GF-D8 (cell line): ENCODE results near the gene LRMDA.
A peak's percentile ranks its signal among the peaks of the same experiment; 100 is the strongest.

ENCODE experiments used
- DNase-seq: peaks from one replicate; lab custom pipeline; 2025; lab: John Stamatoyannopoulos, UW

Gene LRMDA

GRCh38 chr10:75924309-75924902, 493.0 kb downstream of the LRMDA start:
- DNase-seq, result no peak

GRCh38 chr10:75925999-75926398, 494.6 kb downstream of the LRMDA start:
- no peak for DNase-seq

- DNase-seq, result no peak
Measured at GRCh38 chr10:75926763-75927162, 495.3 kb downstream of the LRMDA start.

DNA sequence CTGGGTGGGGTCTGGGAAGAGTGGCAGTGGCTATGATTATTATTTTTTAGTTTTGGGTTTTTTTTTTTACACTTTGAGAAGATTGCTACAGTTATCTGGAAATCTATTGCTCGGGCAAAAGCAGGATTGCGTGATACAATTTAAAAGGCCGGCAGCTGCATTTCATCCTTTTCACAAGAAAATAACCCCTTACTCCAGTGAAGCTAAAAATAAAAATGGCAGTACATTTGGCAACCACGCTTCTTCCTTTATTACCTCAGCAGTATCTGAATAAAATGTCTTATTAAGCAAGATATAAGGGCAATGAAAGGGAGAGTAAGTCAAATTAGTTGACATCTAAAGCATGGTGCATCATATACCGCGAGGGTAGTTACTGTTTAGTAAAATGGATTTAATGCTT, 496.8 kb downstream of the LRMDA start:
- no peak for DNase-seq

- no peak for DNase-seq
Measured at GRCh38 chr10:75929630-75930161, 498.3 kb downstream of the LRMDA start.

GRCh38 chr10:75932921-75933320, 501.5 kb downstream of the LRMDA start:
- DNase-seq, result peak; percentile 33

DNA sequence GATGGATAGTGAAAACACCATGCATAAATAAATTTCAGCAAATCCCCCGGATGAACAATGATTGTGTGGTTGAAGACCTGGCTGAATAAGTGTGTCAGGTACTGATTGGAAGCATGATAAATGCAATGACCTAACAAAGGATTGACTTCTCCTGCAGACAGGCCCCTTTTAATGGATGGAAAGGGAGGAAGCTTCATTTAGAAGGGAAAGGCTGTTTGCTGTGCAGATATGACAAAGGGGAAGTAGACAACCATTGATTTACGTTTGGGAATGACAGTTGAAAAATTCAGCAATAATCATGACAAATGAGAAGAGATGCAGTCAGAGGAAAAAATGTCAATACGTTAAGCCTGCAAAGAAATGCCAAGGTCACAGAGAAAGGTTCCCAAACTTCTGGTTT, 503.8 kb downstream of the LRMDA start:
- no peak for DNase-seq

DNA sequence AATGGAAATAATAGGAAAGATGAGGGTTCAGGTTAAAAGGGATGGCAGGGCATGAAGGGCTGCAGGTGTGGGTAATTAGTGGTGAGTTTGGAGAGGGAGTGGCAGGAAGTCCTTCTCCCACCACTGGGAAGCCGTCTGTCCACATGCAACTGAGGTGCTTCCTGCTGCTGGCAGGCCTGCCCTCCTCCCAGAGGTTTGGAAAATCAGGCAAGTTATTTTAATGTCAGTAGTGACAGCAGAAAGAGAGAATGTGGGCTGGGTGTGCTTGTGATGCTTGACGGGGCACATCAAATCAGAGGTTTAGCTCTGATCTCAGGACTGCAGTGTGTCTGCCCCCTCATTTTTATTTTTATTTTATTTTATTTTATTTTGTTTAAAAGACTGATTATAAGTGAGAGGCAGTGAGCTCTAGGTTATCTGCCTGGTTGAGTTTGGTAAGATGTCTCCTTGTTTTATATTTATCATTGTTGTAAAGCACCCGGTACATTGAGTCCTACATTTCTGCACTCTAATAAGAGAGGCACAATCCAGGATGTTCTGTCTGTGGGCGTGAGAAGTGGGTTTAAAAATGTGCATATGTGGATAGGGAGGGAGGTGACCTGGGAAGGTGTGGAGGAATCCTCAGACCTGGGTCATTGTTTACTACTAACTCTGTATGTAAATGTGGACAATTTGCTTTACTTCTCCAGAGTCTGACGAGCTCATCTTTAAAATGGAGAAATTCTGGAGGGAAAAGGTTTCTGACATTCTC, 504.4 kb downstream of the LRMDA start:
- DNase-seq, result no peak

- no peak for DNase-seq
Measured at GRCh38 chr10:75936841-75937240, 505.4 kb downstream of the LRMDA start.

DNA sequence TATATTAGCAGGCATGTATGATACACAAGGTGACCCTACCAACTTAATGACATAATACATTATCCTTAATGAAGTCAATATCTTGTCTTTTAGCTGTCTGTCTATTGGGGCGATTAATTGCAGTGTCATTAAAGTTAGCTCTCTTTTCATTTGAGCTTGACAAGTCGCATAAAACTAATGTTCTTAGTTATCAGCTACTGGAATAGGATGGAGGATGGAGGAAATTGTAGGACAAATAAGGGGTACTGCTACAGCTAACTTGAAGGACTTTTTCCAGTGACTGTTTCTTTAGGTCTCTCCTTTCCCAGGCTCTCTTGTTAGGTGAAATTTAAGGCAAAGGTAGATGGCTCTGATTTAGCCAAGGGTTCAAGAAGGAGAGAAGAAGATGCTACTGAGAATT, 506.4 kb downstream of the LRMDA start:
- DNase-seq, result no peak

- no peak for DNase-seq
Measured at GRCh38 chr10:75938380-75939122, 507.1 kb downstream of the LRMDA start.

DNA sequence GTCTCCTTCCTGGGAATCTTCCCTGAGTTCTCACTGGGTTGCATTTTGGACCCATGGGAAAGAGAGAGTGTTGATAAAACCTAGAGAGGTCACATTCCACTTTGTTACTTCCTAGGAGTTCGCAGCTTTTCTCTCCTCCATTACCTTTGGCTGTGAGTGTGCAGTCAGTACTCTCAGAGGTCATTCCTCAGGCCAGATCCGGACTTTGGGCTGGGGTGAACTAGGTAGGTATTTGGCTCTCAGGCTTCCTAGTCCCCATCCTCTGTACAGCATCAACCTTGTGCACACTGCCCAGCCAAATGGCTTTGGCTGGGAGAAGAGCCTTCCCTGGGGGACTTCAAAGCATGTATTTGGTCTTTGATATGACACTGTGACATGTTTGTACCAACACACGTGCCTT, 508.1 kb downstream of the LRMDA start:
- DNase-seq, result no peak

DNA sequence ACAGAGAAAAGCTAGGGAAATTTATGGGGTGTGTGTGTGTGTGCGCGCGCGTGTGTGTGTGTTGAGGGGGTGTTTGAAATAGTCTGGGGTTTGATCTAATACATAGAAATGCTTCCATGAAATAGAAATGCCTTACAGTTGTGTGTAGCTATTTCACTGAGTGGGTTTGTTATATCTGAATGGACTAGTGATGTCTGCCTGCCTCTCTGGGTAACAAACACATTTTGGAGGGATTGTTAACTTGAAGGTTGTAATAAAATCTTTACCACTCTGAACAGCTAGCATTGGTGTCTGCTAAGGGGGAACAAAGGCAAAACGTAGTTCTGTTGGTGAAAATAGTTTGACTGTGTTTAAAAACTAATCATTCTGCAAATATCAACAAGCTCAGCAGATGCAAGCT, 509.3 kb downstream of the LRMDA start:
- DNase-seq, result no peak

DNA sequence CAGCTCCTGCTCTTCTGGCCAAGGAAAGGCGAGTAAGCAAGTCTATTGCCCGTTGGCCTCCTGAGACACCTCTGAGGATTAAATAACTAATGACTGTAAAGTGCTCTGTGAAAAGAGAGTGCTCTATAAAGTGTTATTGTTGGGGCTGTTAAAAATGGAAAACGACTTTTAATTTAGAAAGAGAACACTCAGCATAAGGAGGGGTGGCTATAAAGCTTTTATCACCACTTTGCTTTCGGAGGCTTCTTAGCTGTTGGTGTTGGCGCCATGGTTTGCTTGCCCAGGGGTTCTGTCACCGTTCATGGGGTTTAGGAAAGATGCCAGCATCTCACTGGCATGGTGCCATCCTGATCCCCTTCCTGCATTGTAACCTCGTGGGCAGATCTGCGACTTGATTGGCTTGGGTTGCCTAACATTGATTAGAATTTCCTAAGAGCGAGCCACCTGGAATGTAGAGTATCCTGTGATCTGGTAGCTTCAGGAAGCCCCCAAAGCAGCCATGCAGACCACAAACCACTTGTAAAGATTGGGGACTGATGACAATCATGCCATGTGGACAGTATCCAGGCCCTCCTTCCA, 509.9 kb downstream of the LRMDA start:
- DNase-seq, result peak; percentile 35

DNA sequence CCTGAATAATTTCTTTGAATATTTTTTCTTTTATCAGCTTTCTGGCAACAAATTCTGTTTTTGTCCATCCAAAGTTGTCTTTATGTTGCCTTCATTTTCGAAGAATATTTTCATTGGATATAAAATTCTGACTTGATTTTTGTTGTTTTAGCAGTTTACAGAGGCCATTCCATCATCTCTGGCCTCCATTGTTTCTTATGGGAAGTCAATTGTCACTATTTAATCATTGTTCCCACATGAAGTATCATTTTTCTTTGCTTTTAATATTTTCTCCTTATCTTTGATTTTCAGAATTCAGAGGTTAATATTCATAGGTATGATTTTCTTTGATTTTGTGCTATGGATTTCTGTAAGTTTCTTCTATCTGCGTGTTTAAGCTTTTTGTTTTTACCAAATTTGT, 512.6 kb downstream of the LRMDA start:
- no peak for DNase-seq

- no peak for DNase-seq
Measured at GRCh38 chr10:75948583-75948982, 517.2 kb downstream of the LRMDA start.

GRCh38 chr10:75950307-75950706, 518.9 kb downstream of the LRMDA start:
- no peak for DNase-seq

DNA sequence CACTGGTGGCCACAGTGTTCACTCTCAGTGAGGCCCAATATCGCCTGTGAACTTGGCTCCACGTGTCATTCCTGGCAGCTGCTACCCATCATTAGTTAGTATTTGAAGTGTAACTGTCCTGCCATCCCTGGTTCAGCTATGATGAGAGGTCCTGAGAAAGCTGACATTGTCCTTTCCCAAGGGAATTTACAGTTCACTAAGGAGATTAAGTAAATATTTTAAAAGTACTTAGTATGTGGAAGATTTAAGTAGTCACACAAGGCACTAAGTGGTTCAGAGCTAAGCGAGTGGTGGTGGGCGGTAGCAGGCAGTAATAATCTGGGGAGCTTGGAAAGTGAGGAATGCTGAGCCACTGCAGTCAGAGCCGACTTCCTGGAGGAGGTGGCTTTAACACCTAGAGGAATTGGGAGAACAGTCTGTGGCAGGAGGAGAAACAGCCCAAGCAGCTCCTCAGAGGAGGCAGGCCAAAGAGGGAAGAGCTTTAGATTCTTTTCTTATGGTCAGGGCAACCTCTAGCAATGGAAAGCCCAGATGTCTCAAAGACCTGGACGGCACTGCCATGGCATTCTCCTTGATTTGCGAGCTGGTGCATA, 519.7 kb downstream of the LRMDA start:
- DNase-seq, result no peak

GRCh38 chr10:75951627-75952026, 520.2 kb downstream of the LRMDA start:
- DNase-seq, result no peak

- no peak for DNase-seq
Measured at GRCh38 chr10:75952093-75952492, 520.7 kb downstream of the LRMDA start.

GRCh38 chr10:75954486-75954885, 523.1 kb downstream of the LRMDA start:
- peak; percentile 89 for DNase-seq

GRCh38 chr10:75955973-75956502, 524.6 kb downstream of the LRMDA start:
- peak; percentile 19 for DNase-seq
